Activated naive CD8-positive, alpha-beta T cell (primary cell): Measurements from ENCODE around the gene SUSD1.
"Not testable (repeated sequence)": the region's sequence is repeated elsewhere in the genome, so short reads cannot be mapped to it uniquely, and the experiment has no call there.

Experiments used
- H3K27ac Mint-ChIP-seq: one replicate; pipeline ENCODE4 v1.8.0; 2021; ENCODE audit warnings: mixed read lengths
- H3K27me3 Mint-ChIP-seq: one replicate; pipeline ENCODE4 v1.8.0; 2021; ENCODE audit warnings: mixed read lengths
- H3K36me3 Mint-ChIP-seq: one replicate; pipeline ENCODE4 v1.8.0; 2021; ENCODE audit warnings: mixed read lengths
- H3K4me1 Mint-ChIP-seq: one replicate; pipeline ENCODE4 v1.8.0; 2021; ENCODE audit warnings: low read depth, mixed read lengths
- H3K4me3 Mint-ChIP-seq: one replicate; pipeline ENCODE4 v1.8.0; 2021; ENCODE audit warnings: mild to moderate bottlenecking, mixed read lengths
- H3K9me3 Mint-ChIP-seq: one replicate; pipeline ENCODE4 v1.8.0; 2021; ENCODE audit warnings: low read depth, mixed read lengths

Gene SUSD1

DNA sequence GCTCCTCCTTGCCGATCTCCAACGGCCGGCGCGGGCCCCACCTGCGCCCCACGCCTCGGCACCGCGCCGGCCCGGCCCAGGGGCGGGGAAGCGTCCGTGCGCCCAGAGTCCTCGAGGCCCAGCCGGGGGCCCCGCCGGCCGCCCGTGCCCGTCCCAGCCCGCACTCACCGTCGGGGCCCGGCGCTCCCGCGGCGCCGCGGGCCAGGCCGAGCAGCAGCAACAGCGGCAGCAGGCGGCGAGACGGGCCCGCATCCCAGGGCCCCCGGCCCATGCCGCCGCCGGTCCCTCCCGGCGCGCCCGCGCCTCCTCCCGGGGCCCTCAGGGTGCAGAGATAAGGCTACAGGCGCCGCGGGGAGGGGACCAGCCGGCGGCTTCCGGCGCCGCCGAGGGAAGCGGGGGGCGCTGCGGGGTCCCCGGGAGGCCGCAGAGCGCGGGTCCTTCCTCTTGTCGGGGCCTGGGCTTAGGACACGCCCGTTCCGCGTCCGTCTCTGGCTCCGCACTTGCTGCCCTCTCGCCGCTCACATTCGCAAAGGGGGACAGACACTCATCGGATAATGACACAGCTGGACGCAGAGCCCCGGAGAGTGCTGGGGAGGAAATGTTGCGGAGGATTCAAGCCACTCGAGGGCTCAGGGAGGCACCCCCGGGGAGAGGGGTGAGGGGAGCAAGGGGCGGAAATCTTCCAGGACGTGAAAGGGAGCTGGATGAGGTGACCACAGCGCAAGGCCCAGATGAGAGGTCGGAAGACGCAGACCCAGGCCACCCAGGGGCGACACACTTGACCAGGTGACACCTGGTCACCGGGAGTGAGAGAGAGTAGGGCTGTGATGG, at the start of gene SUSD1:
TSS of gene SUSD1 (minus strand) at position 333 of the 831 bp plus-strand sequence. CDS start at position 271, 62 bp downstream.
- Mint-ChIP-seq H3K9me3 (no peaks in the 10 kb centered on the region), H3K27ac (peak within 1 kb of the TSS; percentile 84), H3K36me3 (peaks cover 2% of the 10 kb centered on the region), H3K4me3 (peak within 1 kb of the TSS; percentile 89), H3K4me1 (peaks cover 55% of the 10 kb centered on the region), H3K27me3 (no peaks in the 10 kb centered on the region)

DNA sequence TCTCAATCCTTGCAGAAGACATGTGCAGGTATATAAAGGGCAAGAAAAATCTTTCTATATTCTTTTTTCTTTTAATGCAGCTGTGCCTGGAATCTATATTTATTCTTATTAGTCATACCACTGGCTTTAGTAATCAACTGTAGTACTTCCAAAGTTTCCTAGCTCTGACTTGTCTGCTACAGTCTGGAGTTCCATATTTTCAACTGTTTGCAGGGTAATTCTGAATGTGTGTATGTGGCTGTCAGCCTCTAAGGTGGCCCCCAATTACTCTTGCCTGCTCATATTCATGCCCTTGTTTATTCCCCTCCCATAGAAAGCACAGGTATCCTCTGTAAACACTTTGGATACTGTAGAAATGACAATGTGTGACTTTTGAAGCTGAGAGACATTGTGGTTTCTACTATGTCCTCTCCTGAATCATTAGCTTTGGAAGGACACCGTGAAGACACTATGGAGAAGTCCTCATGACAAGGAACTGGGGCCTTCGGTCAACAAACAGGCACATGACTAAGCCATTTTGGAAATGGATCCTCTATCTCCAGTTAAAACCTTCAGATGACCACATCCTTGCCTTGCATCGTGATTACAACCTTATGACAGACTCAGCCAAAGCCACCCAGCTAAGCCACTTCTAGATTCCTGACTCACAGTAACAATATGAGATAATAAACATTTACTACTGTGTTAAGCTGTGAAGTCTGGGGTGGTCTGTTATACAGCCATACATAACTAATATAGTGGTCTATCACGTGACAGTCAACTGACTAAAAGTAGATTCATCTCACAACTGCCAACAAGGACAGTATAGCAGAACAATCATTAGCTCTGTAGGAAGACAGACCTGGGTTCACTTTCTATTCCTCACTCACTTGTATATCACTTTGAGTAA, 49.5 kb upstream of the SUSD1 start:
- H3K9me3 Mint-ChIP-seq: no peaks in the 10 kb centered on the region
- no peak overlapping the region for H3K4me3 Mint-ChIP-seq
- H3K4me1 Mint-ChIP-seq: peaks cover 4% of the 10 kb centered on the region
- H3K27me3 Mint-ChIP-seq: no peaks in the 10 kb centered on the region
- H3K27ac Mint-ChIP-seq: peak overlapping the region; percentile 19
- peaks cover 20% of the 10 kb centered on the region for H3K36me3 Mint-ChIP-seq

DNA sequence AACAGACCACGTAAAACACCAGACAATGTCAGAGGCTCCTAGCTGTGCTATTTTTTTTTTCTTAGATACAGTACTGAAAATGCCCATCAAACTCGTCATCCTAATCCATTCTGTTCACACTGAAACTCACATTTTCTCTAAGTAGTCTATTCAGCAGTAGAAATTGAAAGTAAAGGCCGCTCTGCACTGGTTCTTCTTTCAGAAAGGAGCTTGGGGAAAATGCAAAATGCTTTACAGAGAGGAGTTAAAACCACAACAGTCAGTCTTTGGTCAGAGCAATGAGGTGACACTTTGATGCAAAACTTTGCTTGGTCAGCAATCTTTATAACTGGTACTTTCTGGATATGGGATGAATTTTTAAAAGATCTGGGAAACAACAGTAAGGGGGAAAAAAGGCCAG, 43.8 kb upstream of the SUSD1 start:
- Mint-ChIP-seq H3K36me3 (peaks cover 26% of the 10 kb centered on the region), H3K4me1 (peaks cover 22% of the 10 kb centered on the region), H3K27ac (peak overlapping the region; percentile 25), H3K9me3 (no peaks in the 10 kb centered on the region), H3K4me3 (no peak overlapping the region), H3K27me3 (no peaks in the 10 kb centered on the region)

DNA sequence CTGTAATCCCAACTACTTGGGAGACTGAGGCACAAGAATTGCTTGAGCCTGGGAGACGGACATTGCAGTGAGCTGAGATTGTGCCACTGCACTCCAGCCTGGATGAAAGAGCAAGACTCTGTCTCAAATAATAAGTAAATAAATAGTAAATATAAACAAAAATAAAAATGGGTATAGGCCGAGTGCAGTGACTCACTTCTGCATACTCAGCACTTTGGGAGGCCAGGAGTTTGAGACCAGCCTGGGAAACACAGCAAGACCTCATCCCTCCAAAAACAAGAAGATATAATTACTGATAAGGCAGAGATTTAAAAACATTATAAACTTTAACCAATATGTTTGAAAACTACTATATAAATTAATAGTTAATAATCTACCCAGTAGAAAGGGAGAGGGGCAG, 37.8 kb upstream of the SUSD1 start:
- no peak overlapping the region for H3K4me3 Mint-ChIP-seq

DNA sequence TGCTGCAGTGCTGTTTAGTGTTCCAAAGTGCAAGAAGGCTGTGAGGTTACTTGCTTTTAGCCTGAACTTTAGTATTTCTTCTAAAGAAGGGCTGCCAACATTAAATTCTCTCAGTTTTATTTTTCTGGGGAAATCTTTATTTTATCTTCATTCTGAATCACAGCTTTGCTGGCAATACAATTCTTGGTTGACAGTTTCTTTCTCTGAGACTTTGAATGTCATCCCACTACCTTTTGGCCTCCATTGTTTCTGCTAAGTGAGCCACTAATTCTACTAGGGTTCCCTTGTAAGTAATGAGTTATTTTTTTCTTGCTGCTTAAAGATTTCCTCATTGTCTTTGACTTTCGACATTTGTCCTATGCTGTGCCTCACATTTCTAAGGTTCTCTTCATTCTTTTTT, 32.4 kb upstream of the SUSD1 start:
- H3K27me3 Mint-ChIP-seq: no peaks in the 10 kb centered on the region
- H3K36me3 Mint-ChIP-seq: peaks cover 49% of the 10 kb centered on the region
- no peak overlapping the region for H3K27ac Mint-ChIP-seq
- H3K4me1 Mint-ChIP-seq: no peaks in the 10 kb centered on the region
- peaks cover 12% of the 10 kb centered on the region for H3K9me3 Mint-ChIP-seq
- no peak overlapping the region for H3K4me3 Mint-ChIP-seq

More for the DNA sequence above, 37.8 kb upstream of the SUSD1 start:
- H3K27ac Mint-ChIP-seq: no peak overlapping the region
- no peaks in the 10 kb centered on the region for H3K27me3 Mint-ChIP-seq
- peaks cover 3% of the 10 kb centered on the region for H3K9me3 Mint-ChIP-seq
- H3K4me1 Mint-ChIP-seq: peaks cover 2% of the 10 kb centered on the region
- H3K36me3 Mint-ChIP-seq: peaks cover 45% of the 10 kb centered on the region

DNA sequence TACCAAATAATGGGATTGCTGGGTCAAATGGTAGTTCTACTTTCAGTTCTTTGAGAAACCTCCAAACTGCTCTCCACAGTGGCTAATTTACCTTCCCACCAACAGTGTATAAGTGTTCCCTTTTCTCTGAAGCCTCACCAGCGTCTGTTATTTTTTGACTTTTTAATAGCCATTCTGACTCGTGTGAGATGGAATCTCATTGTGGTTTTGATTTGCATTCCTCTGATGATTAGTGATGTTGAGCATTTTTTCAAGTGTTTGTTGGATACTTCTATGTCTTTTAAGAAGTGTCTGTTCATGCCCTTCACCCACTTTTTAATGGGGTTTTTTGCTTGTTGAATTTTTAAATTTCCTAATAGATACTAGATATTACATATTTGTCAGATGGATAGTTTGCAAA, 28.4 kb upstream of the SUSD1 start:
- Mint-ChIP-seq H3K36me3 (peaks cover 28% of the 10 kb centered on the region), H3K27ac (no peak overlapping the region), H3K9me3 (peaks cover 12% of the 10 kb centered on the region), H3K4me3 (no peak overlapping the region), H3K27me3 (no peaks in the 10 kb centered on the region), H3K4me1 (no peaks in the 10 kb centered on the region)

DNA sequence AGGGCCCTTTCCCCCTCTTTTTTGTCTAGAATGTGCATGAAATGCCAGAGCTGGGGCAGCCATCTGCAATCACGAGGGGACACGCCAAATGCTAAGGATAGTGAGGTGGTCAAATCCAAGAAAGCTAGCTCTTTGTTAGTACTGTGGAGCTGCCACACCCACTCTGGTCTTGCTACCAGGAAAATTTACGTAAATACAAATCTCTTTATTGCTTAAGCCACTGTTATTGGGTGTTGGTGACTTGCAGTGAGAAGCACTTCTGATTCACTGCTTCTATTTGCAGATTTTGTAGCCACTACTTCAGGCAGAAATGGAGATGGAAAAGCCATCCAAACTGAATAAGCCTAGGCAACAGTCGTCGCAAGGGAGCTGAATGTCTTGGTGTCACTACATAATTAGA, 25.6 kb upstream of the SUSD1 start:
- Mint-ChIP-seq H3K27ac (no peak overlapping the region), H3K9me3 (peaks cover 6% of the 10 kb centered on the region), H3K27me3 (no peaks in the 10 kb centered on the region), H3K4me1 (no peaks in the 10 kb centered on the region), H3K4me3 (no peak overlapping the region), H3K36me3 (peaks cover 12% of the 10 kb centered on the region)

DNA sequence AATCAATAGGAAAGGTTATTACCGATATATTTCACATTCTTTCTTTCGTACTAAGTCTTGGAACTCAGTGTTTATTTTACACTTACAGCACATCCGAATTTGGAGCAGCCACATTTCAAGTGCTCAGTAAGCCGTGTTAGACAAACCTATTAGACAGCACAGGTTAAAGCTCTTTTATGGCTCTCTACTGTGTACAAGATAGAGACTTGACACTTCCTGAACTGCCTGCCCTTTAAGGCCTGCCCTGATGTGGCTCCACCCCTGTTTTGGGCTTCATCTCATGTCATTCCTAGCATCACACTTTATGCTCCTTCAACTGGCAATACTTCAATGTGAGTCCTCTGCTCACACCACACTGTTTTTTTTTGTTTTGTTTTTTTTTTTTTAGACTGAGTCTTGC, 23.5 kb upstream of the SUSD1 start:
- peaks cover 3% of the 10 kb centered on the region for H3K9me3 Mint-ChIP-seq
- H3K27ac Mint-ChIP-seq: no peak overlapping the region
- peaks cover 8% of the 10 kb centered on the region for H3K36me3 Mint-ChIP-seq
- no peaks in the 10 kb centered on the region for H3K27me3 Mint-ChIP-seq
- H3K4me3 Mint-ChIP-seq: no peak overlapping the region
- H3K4me1 Mint-ChIP-seq: no peaks in the 10 kb centered on the region

DNA sequence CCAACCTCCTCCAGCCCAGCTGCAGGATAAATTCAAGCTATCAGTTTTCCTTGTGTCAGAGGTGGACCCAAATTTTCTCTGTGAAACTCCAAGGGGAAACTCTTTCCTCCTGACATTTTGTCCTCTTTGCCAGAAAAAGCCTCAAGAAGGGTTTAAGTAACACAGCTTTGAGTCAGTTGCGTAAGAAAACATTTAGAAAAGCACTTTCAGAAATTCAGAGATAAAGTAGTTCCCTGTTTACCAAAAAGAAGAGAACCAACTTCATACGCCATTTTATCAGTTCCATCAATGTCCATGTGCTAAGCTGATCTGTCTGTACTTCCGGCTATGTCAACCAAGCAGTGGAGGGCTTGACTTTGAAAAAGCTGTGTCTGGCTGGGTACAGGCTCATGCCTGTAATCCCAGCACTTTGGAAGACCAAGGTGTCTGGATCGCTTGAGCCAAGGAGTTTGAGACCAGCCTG, 19.9 kb upstream of the SUSD1 start:
- H3K4me1 Mint-ChIP-seq: no peaks in the 10 kb centered on the region
- H3K27me3 Mint-ChIP-seq: no peaks in the 10 kb centered on the region
- no peak overlapping the region for H3K4me3 Mint-ChIP-seq
- H3K36me3 Mint-ChIP-seq: peaks cover 4% of the 10 kb centered on the region
- no peaks in the 10 kb centered on the region for H3K9me3 Mint-ChIP-seq
- no peak overlapping the region for H3K27ac Mint-ChIP-seq

DNA sequence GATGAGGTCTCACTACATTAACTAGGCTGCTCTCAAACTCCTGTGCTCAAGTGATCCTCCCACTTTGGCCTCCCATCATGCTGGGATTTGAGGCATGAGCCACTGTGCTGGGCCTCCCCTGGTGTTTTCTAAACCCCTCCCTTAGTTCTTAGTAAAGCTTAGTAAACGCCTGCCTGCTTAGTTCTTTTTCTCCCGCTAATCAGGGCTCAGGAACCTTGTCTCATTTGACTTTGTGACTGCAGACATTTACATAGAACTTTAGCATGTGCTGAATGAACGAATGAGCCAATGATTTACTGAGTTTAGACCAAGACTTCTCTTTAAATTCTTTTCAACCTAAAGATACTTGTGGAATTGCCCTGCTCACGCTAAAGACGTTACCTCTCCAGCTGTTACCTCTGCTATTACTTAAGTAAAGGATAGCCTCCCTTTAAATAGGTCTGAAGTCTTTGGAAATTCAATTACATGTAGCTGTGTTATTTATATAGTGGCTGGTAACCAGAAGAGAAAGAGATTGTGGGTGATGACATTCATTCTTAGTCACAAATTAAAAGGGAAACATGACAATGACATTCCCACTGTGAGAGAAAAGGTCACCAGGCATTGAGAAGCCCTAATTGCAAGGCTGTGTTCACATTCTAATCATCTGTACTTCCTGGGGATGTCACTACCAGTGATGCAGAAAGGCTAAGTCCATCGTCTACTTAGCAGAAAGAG, 18.6 kb upstream of the SUSD1 start:
- Mint-ChIP-seq H3K4me1 (no peaks in the 10 kb centered on the region), H3K36me3 (peaks cover 4% of the 10 kb centered on the region), H3K4me3 (no peak overlapping the region), H3K9me3 (no peaks in the 10 kb centered on the region), H3K27ac (no peak overlapping the region), H3K27me3 (no peaks in the 10 kb centered on the region)

DNA sequence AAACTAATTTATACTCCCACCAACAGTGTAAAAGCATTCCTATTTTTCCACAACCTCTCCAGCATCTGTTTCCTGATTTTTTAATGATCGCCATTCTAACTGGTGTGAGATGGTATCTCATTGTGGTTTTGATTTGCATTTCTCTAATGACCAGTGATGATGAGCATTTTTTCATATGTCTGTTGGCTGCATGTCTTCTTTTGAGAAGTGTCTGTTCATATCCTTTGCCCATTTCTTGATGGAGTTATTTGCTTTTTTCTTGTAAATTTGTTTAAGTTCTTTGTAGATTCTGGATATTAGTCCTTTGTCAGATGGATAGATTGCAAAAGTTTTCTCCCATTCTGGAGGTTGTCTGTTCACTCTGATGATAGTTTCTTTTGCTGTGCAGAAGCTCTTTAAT, 15.2 kb upstream of the SUSD1 start:
- not testable (repeated sequence) for H3K27me3 Mint-ChIP-seq, H3K27ac Mint-ChIP-seq

DNA sequence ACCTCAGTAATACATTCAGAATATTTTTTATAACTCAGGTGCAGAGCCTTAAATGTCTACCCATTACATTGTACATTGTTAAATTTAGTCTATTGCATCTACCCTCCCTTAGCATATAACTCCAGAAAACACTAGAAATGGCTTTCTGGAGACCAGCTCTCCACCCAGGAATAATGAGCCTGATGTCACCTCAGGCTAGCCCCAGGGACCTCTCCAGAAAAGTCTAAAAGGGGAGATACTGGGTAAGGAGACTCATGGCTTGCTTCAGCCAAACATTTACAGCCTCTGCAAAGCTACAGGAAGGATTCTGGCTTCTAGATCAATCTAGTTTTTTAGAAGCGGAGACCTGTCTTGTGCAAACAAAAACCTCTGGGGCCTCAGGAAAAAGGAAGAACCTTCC, 13.8 kb upstream of the SUSD1 start:
- Mint-ChIP-seq H3K27ac (no peak overlapping the region), H3K4me3 (no peak overlapping the region), H3K4me1 (peaks cover 3% of the 10 kb centered on the region), H3K9me3 (no peaks in the 10 kb centered on the region), H3K27me3 (no peaks in the 10 kb centered on the region), H3K36me3 (peaks cover 5% of the 10 kb centered on the region)

More for the DNA sequence above, 15.2 kb upstream of the SUSD1 start:
- H3K4me3 Mint-ChIP-seq, H3K9me3 Mint-ChIP-seq, H3K36me3 Mint-ChIP-seq, H3K4me1 Mint-ChIP-seq: not testable (repeated sequence)

DNA sequence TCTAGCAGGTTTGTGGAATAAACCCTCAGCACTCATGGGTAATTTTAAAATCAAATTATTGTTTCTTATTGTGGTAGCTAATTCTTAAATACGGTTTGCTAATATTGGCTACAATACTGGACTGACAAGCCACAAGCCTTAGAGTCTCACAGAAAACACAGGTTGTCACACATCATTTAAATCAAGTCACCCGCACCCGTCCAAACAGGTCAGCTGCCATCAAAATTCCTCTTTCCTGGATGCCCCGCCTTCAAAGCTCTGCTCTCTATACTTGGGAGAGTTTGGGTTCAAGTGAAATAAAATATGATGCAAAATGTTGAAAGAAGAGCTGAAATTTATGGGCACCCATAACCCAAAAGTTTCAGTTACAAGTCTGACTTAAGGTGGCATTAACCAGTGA, 12.3 kb upstream of the SUSD1 start:
- Mint-ChIP-seq H3K27me3 (no peaks in the 10 kb centered on the region), H3K9me3 (no peaks in the 10 kb centered on the region), H3K4me1 (peaks cover 3% of the 10 kb centered on the region), H3K36me3 (peaks cover 9% of the 10 kb centered on the region), H3K4me3 (no peak overlapping the region), H3K27ac (no peak overlapping the region)

DNA sequence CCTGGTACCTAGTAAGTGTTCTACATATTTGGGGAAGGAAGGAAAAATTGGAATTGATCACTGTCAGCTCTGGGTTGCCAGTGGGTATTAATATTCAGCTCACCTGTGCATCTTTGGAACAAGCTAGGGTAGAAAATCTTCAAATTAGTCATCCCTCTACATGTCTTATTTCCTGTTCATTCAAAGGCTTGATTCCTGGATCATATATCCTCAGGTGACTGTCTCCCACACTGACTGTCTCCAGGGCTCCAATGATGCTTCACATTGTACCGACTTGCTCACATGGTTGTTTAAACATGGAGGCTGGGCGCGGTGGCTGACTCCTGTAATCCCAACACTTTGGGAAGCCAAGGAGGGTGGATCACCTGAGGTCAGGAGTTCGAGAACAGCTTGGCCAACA, 11.6 kb upstream of the SUSD1 start:
- no peak overlapping the region for H3K27ac Mint-ChIP-seq
- H3K4me1 Mint-ChIP-seq: peaks cover 3% of the 10 kb centered on the region
- no peak overlapping the region for H3K4me3 Mint-ChIP-seq
- no peaks in the 10 kb centered on the region for H3K9me3 Mint-ChIP-seq
- peaks cover 9% of the 10 kb centered on the region for H3K36me3 Mint-ChIP-seq
- no peaks in the 10 kb centered on the region for H3K27me3 Mint-ChIP-seq

DNA sequence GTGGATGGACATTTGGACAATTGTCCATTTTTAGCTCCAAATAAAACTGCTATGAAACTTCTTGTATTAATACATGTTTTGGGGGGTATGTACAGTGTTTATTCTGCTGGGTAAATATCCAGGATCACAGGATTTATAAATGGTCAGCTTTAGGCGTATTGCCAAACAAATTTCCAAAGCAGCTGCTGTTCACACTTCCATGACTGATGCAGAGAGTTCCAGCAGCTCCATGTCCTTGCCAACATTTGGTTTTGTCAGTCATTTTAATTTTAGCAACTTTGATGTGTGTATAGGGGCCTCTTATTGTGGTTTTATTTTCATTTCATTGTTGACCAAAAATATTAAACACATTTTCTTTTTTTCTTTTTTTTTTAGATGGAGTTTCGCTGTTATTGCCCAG, 9.8 kb upstream of the SUSD1 start:
- no peak overlapping the region for H3K4me3 Mint-ChIP-seq
- no peaks in the 10 kb centered on the region for H3K27me3 Mint-ChIP-seq
- H3K27ac Mint-ChIP-seq: no peak overlapping the region
- peaks cover 17% of the 10 kb centered on the region for H3K4me1 Mint-ChIP-seq
- H3K36me3 Mint-ChIP-seq: peaks cover 7% of the 10 kb centered on the region
- no peaks in the 10 kb centered on the region for H3K9me3 Mint-ChIP-seq
